Measurements from ENCODE around the gene PHYH.
A peak's percentile ranks its signal among the peaks of the same experiment; 100 is the strongest.
"Not testable (repeated sequence)": the region's sequence is repeated elsewhere in the genome, so short reads cannot be mapped to it uniquely, and the experiment has no call there.

The PHYH gene

GRCh38 chr10:13291061-13291460 is 8.8 kb downstream of the PHYH start:
- TF ChIP-seq YY1 (IDR thresholded peaks at IDR 0.05; ENCODE audit: insufficient read depth, insufficient read length) (no peak), ZNF274 (IDR thresholded peaks at IDR 0.05; ENCODE audit: low read depth, low read length) (no peak), SUZ12 (IDR thresholded peaks at IDR 0.05; ENCODE audit: extremely low read depth, insufficient read depth, insufficient read length) (no peak)
- H3K9me3 ChIP-seq (ENCODE audit: insufficient read depth, low read length), result no peaks in the 10 kb centered on the region
- H3K4me1 ChIP-seq (ENCODE audit: insufficient read depth, insufficient read length), result no peaks in the 10 kb centered on the region
- DNase-seq (ENCODE audit: low read depth, low spot score), result no peak
- H3K36me3 ChIP-seq (ENCODE audit: insufficient read depth, insufficient read length, low read length), result peaks cover 9% of the 10 kb centered on the region
- H3K9ac ChIP-seq (ENCODE audit: insufficient read length, low read depth), result no peak overlapping the region
- H3K4me3 ChIP-seq (ENCODE audit: insufficient read length, low read depth), result no peak overlapping the region
- H3K27me3 ChIP-seq (ENCODE audit: insufficient read depth, insufficient read length), result no peaks in the 10 kb centered on the region

- Histone ChIP-seq H3K4me3 (ENCODE audit: insufficient read length, low read depth) (no peak overlapping the region), H3K36me3 (ENCODE audit: insufficient read depth, insufficient read length, low read length) (peaks cover 6% of the 10 kb centered on the region), H3K4me1 (ENCODE audit: insufficient read depth, insufficient read length) (no peaks in the 10 kb centered on the region), H3K9ac (ENCODE audit: insufficient read length, low read depth) (no peak overlapping the region), H3K27me3 (ENCODE audit: insufficient read depth, insufficient read length) (no peaks in the 10 kb centered on the region), H3K9me3 (ENCODE audit: insufficient read depth, low read length) (no peaks in the 10 kb centered on the region)
- no peak for TF ChIP-seq ZNF274 (IDR thresholded peaks at IDR 0.05; ENCODE audit: low read depth, low read length)
- no peak for DNase-seq (ENCODE audit: low read depth, low spot score)
These were observed 15.8 kb downstream of the PHYH start for GRCh38 chr10:13284050-13284449.

- not testable (repeated sequence) for H3K9me3 ChIP-seq (ENCODE audit: insufficient read depth, low read length); DNase-seq (ENCODE audit: low read depth, low spot score); H3K9ac ChIP-seq (ENCODE audit: insufficient read length, low read depth); H3K27me3 ChIP-seq (ENCODE audit: insufficient read depth, insufficient read length); H3K36me3 ChIP-seq (ENCODE audit: insufficient read depth, insufficient read length, low read length); H3K4me1 ChIP-seq (ENCODE audit: insufficient read depth, insufficient read length); H3K4me3 ChIP-seq (ENCODE audit: insufficient read length, low read depth)
These were observed 17.5 kb downstream of the PHYH start for GRCh38 chr10:13282348-13282747.

DNA sequence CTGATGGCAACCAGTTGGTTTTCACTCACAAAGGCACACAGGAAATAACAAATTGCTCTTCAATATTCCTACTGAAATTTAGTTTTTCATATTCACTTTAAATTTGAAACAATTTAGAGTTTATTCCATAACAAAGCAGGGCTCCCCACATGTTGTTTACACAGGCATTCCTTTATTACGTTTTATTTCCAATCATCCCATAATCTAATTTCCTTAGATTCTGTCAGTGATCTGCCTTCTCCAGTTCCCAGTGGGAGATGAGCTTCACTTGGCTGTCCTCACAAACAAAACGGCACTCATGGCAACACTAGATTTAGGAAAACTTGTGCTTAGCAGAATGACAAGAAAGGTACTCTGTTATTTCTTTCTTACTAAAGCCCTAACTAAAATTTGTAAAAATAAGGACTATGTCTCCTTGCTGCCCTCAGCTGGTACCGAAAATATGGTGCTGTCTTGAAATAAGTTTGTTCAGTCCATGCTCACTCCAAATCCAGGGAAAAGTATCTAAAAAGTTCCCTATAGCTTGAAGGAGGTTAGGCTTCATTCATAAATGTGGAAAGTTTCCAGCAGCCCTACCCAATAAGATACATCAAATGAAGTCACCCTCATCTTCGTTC is 23.0 kb downstream of the PHYH start:
- peaks cover 3% of the 10 kb centered on the region for H3K4me1 ChIP-seq (ENCODE audit: insufficient read depth, insufficient read length)
- TF ChIP-seq YY1 (IDR thresholded peaks at IDR 0.05; ENCODE audit: insufficient read depth, insufficient read length), result no peak
- no peak for TF ChIP-seq SUZ12 (IDR thresholded peaks at IDR 0.05; ENCODE audit: extremely low read depth, insufficient read depth, insufficient read length)
- H3K4me3 ChIP-seq (ENCODE audit: insufficient read length, low read depth), result no peak overlapping the region
- no peaks in the 10 kb centered on the region for H3K9me3 ChIP-seq (ENCODE audit: insufficient read depth, low read length)
- no peaks in the 10 kb centered on the region for H3K27me3 ChIP-seq (ENCODE audit: insufficient read depth, insufficient read length)
- DNase-seq (ENCODE audit: low read depth, low spot score), result no peak
- no peaks in the 10 kb centered on the region for H3K36me3 ChIP-seq (ENCODE audit: insufficient read depth, insufficient read length, low read length)
- no peak overlapping the region for H3K9ac ChIP-seq (ENCODE audit: insufficient read length, low read depth)

DNA sequence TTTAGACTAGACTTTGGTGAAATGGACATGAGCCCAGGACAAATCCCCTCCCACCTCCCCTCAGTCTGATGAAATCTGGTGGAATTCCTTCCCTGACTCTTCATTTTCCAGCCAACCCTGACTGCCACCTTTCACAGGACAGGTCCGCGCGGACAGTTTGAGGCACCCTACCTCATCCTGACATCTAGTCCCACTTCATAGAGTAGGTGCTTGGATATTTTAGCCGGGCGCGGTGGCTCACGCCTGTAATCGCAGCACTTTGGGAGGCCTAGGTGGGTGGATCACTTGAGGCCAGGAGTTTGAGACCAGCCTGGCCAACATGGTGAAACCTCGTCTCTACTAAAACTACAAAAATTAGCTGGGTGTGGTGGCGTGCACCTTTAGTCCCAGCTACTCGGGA is 23.7 kb downstream of the PHYH start:
- DNase-seq (ENCODE audit: low read depth, low spot score); H3K36me3 ChIP-seq (ENCODE audit: insufficient read depth, insufficient read length, low read length); H3K9ac ChIP-seq (ENCODE audit: insufficient read length, low read depth); H3K27me3 ChIP-seq (ENCODE audit: insufficient read depth, insufficient read length); H3K4me3 ChIP-seq (ENCODE audit: insufficient read length, low read depth); H3K9me3 ChIP-seq (ENCODE audit: insufficient read depth, low read length): not testable (repeated sequence)
- H3K4me1 ChIP-seq (ENCODE audit: insufficient read depth, insufficient read length), result peaks cover 11% of the 10 kb centered on the region

- no peaks in the 10 kb centered on the region for H3K36me3 ChIP-seq (ENCODE audit: insufficient read depth, insufficient read length, low read length)
- DNase-seq (ENCODE audit: low read depth, low spot score), result no peak
- no peaks in the 10 kb centered on the region for H3K27me3 ChIP-seq (ENCODE audit: insufficient read depth, insufficient read length)
- no peaks in the 10 kb centered on the region for H3K9me3 ChIP-seq (ENCODE audit: insufficient read depth, low read length)
- H3K4me1 ChIP-seq (ENCODE audit: insufficient read depth, insufficient read length), result peaks cover 11% of the 10 kb centered on the region
- no peak for TF ChIP-seq SUZ12 (IDR thresholded peaks at IDR 0.05; ENCODE audit: extremely low read depth, insufficient read depth, insufficient read length)
- H3K9ac ChIP-seq (ENCODE audit: insufficient read length, low read depth), result peak overlapping the region; percentile 4
- H3K4me3 ChIP-seq (ENCODE audit: insufficient read length, low read depth), result no peak overlapping the region
These were observed 27.7 kb downstream of the PHYH start for GRCh38 chr10:13272164-13272571.

GRCh38 chr10:13271552-13272163 is 28.2 kb downstream of the PHYH start:
- peak; percentile 35 for DNase-seq (ENCODE audit: low read depth, low spot score)
- no peak overlapping the region for H3K4me3 ChIP-seq (ENCODE audit: insufficient read length, low read depth)
- no peaks in the 10 kb centered on the region for H3K27me3 ChIP-seq (ENCODE audit: insufficient read depth, insufficient read length)
- H3K36me3 ChIP-seq (ENCODE audit: insufficient read depth, insufficient read length, low read length), result no peaks in the 10 kb centered on the region
- H3K9me3 ChIP-seq (ENCODE audit: insufficient read depth, low read length), result no peaks in the 10 kb centered on the region
- TF ChIP-seq SUZ12 (IDR thresholded peaks at IDR 0.05; ENCODE audit: extremely low read depth, insufficient read depth, insufficient read length), result no peak
- no peak for TF ChIP-seq YY1 (IDR thresholded peaks at IDR 0.05; ENCODE audit: insufficient read depth, insufficient read length)
- TF ChIP-seq ZNF274 (IDR thresholded peaks at IDR 0.05; ENCODE audit: low read depth, low read length), result no peak
- peak overlapping the region; percentile 4 for H3K9ac ChIP-seq (ENCODE audit: insufficient read length, low read depth)
- peaks cover 11% of the 10 kb centered on the region for H3K4me1 ChIP-seq (ENCODE audit: insufficient read depth, insufficient read length)

DNA sequence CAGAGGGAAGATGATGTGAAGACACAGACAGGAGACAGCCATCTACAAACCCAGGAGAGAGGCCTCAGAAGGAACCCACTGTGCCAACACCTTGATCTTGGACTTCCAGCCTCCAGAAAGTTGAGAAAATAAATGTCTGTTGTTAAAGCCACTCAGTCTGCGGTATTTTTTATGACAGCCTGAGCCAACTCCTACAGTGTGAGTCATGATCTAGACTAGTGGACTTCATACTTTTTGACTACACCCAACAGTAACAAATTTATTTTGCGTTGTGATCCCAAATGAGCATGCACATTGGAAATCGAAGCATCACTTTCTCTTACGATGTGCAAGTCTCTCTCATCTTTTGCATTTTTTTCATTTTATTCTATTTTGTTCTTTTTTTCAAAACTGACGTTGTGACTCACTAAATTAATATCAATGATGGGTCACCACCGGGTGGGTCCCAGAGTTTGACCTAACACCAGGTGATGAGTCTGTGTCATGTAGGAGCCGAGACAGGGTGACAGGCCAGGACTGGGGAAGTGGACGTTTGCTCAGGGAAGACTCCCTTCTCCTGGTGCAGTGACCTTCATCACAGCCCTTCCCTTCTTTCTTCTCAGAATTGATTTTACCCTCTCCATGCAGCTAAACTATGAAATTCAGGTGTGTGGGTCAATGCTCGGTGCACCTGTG is 28.9 kb downstream of the PHYH start:
- Histone ChIP-seq H3K4me3 (ENCODE audit: insufficient read length, low read depth) (no peak overlapping the region), H3K4me1 (ENCODE audit: insufficient read depth, insufficient read length) (peaks cover 11% of the 10 kb centered on the region), H3K9me3 (ENCODE audit: insufficient read depth, low read length) (no peaks in the 10 kb centered on the region), H3K36me3 (ENCODE audit: insufficient read depth, insufficient read length, low read length) (no peaks in the 10 kb centered on the region), H3K9ac (ENCODE audit: insufficient read length, low read depth) (no peak overlapping the region), H3K27me3 (ENCODE audit: insufficient read depth, insufficient read length) (no peaks in the 10 kb centered on the region)
- DNase-seq (ENCODE audit: low read depth, low spot score), result no peak
- TF ChIP-seq YY1 (IDR thresholded peaks at IDR 0.05; ENCODE audit: insufficient read depth, insufficient read length) (no peak), SUZ12 (IDR thresholded peaks at IDR 0.05; ENCODE audit: extremely low read depth, insufficient read depth, insufficient read length) (no peak), ZNF274 (IDR thresholded peaks at IDR 0.05; ENCODE audit: low read depth, low read length) (no peak)
